Fibroblast of skin of back (primary cell): Measurements from ENCODE around the gene SLC9A9.
A peak's percentile ranks its signal among the peaks of the same experiment; 100 is the strongest.

ENCODE experiments used
- DNase-seq: peaks from one replicate; pipeline ENCODE4 v3.0.0-alpha.2; 2013

The SLC9A9 gene

GRCh38 chr3:143595456-143596077 is 252.7 kb downstream of the SLC9A9 start:
- DNase-seq: no peak

DNA sequence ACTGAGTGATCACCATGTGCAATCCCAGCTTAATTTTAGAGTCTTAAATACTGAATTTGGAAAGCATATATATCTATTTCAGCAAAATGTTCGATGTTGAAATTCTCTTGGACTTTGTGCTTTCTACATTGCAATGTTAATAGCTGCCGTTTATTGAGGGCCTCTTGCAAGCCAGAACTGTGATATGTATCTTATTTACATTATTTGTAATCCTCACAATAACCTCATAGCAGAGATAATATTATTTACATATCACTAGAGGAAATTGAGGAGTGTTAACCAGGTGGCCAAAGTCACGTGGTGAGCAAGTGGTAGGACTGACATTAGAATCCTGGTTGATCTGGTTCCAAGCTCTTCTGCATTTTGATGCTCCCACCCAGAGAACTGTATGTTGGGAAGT is 254.1 kb downstream of the SLC9A9 start:
- DNase-seq: no peak

- DNase-seq: no peak
These were observed 257.6 kb downstream of the SLC9A9 start for GRCh38 chr3:143590660-143591059.

DNA sequence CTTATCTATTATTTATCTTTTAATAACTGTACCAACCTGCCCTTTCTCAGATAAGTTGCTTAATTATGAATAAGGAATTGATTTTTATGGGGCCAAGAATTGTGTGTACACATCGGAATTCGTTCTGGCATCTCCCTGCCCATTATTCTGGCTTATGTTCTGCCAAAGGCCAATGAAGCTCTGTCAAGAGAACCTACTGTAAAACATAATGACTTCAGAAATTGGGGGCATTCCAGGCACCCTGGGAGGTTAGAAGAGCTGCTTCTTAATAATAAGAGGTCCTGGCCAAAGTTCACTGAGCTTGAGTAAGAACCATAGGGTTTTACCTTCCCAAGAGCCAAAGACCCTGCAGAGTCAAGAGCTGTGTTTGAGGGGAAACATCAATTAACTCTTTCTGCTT is 261.7 kb downstream of the SLC9A9 start:
- DNase-seq: no peak

DNA sequence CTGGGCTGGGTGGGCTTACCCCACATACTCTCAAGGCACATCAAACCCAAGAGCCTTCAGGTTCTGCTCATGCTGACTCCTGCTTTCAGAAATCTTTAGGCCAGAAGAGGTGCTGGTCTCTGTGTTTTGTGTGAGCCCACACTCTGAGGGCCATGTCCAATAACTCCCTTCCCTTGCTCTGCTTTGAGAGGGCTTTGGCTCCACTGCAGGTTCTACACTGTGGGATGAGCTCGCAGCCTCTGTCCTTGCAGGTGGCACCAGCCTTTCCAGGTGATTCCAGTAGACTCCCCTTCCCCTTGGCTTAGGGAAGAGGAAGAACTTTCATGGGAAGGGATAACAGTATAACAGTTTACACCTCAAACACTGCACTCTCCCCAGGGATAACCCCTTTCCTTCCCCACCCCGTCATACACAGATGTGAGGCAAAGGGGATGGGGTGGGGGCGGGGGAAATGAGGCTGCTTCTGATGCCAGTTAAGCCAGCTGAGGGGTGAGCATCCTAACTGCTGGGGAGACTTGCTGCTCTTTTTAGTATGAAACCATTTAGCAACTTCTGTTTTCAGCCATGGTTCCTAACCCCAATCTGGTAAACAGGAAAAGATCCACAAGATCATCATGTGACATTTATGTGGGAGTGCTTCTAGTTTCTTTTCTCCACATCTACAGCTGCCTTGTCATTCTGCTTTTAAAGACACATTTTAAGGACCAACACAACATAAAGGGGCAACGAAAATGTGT is 262.4 kb downstream of the SLC9A9 start:
- DNase-seq: no peak

DNA sequence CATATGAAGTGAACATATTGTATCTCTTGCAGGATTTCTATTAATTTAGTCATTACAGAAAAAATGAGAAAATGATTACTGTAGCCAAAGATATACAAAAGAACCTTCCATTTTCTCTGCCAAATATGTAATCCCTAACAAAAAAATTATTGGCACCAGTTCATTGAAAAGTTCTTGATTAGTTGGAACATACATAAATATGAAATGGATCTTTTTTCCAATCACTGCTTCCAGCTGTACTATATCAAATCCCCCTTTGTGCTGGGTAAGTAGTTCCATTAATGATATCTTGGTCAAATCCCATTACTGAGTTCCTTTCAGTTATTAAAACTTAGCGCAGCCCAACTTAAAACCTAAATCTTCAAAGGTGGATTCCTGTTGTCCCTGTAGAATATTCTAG is 263.8 kb downstream of the SLC9A9 start:
- DNase-seq: no peak

DNA sequence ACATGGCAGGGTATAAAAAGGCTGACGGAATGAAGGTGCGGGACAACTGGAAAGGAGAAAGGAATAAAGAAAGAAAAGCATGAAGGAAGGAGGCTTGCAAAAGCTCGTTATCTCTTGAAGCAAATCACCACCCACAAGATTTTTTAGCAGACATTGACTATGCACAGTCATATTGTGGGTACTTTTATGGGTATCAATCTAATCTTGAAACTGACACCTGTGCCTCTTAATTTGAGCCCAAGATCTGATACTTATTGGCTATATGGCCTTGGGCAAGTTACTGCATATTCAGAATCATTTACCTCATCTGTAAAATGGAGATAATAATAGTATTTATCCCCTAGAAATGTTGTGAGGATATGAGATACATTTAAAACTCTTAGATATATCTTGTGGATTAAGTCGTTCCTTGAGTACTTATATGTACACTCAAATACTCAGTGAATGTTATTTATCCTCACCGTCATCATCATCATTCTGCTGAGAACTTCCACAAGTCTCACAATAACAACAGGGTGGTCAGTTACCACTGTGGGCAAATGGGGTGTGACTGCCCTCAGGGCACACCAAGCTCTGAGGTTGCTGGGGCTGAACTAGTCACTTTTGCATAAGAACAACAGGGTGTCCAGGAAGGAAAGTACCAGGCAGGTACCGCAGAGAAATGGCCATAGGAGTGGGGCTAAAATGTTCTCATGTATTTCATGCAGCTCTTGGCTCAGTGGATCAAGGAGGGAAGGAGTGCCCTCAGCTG is 266.1 kb downstream of the SLC9A9 start:
- no peak for DNase-seq

DNA sequence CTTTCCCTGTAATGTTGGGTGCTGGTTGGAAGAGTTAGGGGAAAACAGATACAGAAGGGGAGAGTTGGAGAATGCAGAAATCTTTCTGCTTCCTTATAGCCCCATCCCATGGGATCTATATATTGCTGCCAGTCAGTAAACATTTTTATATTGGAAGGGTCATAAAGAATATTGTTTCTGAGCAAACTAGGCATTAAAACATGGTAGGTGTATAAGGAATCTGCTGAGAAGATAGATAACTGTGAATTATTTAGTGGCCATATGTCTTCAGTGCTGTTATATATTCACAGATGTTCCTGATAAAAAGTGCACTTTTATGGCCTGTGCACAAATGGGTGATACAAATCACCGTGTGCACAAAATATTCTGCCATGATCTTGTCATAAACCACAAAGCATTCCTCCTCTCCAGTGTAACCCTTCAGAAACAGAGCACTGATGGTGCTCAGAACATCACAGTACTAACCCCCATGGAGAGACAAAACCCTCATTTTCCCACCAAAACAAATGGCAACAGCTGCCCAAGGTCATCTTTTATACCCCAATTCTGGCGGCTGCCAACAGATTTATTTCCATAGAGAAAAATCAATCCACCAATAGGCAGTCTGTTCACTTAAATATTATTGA is 269.3 kb downstream of the SLC9A9 start:
- no peak for DNase-seq

GRCh38 chr3:143576568-143577270 is 271.5 kb downstream of the SLC9A9 start:
- DNase-seq: no peak

GRCh38 chr3:143574933-143575332 is 273.3 kb downstream of the SLC9A9 start:
- no peak for DNase-seq

DNA sequence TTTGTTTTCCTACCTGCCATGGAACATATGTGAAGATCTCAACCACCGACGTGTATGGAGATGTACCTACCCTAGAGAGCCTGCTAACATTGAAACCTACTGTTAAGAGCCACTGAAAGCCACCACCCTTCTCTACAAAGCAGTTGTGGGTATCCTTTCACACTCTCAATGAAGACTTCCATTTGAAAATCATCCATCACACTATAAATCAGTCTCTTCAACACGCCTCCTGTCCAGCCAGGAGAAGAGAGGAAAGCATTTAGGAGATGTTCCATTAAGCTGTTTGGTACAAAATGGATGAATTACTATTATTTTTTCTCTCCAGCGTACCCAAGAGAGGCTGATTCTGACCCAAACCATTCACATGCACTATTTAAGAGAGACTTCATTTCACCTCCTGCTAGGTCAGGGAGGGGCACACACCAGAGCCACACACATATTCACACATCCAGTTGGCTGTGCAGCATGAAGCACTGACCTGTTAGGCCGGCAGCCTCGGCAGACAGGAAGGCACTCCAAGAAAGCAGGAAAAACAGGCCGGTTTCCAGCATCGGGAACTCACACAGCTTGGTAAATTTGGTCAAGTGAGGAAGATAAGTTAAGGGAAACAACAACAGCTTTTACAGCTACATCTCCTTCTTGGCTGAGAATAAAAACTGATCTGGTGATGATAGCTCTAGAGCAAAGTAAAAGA is 274.5 kb downstream of the SLC9A9 start:
- no peak for DNase-seq

DNA sequence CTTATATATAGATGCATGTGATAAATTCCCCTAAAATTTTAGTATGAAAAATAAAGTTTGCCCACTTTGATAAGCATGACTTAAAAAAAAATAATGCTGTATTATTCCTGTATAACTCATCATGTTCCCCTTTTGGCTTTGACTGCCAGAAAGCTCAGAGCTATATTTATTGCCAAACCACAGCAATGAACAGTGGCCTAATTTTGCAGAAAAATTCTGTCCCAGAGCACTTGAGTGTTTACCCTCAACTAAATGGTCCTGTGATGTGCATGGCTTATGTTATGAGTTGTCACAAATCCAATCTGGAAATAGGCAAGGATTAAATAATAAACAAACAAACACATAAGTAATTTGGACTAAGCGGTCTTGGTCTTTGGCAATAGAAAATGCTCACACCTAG is 276.7 kb downstream of the SLC9A9 start:
- DNase-seq: peak; percentile 4

- DNase-seq: peak; percentile 6
These were observed 280.4 kb downstream of the SLC9A9 start for GRCh38 chr3:143567823-143568222.

GRCh38 chr3:143565951-143566350 is 282.3 kb downstream of the SLC9A9 start:
- DNase-seq: no peak

DNA sequence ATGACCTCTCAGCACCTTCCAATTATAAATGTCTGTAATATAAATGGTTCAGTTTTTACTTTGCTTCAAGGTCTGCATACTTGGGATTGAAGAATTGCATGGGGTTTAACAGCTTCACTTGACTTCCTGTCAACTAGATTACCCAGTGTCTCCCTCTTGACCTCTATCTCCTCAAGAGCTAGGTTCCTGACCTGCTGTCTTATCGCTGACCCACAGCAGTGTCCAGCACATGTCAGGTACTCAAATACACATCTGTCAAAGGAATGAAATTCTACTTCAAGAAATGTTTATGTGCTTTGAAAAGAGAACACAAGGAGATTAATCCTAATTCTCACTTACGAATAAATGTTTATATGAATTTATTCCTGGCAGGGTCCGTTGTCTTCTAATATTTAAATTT is 284.5 kb downstream of the SLC9A9 start:
- DNase-seq: no peak

DNA sequence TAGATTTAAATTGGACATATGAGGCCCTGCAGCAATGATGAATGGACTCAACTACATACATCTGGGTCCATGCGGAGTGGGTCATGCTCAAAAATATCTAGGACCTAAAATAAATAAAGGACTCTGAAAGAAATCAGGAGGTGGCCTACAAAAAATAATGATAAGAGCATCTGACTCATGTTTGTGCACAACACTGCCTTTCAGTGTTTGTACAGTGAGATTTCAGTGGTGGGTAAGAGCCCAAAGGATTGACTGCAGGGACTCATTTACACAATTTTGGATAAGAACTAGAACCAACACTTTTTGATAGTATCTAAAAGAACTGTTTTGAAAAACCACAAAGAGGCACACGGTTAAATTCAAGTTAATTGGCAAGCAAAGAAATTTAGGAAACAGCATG is 285.5 kb downstream of the SLC9A9 start:
- DNase-seq: no peak

GRCh38 chr3:143559296-143559695 is 289.0 kb downstream of the SLC9A9 start:
- DNase-seq: no peak

GRCh38 chr3:143552851-143553250 is 295.4 kb downstream of the SLC9A9 start:
- no peak for DNase-seq

- DNase-seq: no peak
These were observed 296.5 kb downstream of the SLC9A9 start for GRCh38 chr3:143551761-143552160.

GRCh38 chr3:143548861-143549497 is 299.3 kb downstream of the SLC9A9 start:
- DNase-seq: no peak

- DNase-seq: no peak
These were observed 299.9 kb downstream of the SLC9A9 start for GRCh38 chr3:143548393-143548792.

GRCh38 chr3:143538577-143538981 is 309.7 kb downstream of the SLC9A9 start:
- DNase-seq: peak; percentile 73
